HepG2 (cell line): ENCODE data around the gene FAM229A. TPM values are rescaled to one million over a fixed set of nuclear protein-coding genes. Genes with fewer than 3 reads are reported as not detected.

Source experiments
- ATF1 ChIP-seq: IDR thresholded peaks from 2 replicates; pipeline ENCODE4 v1.6.1; 2016; ENCODE audit warnings: mild to moderate bottlenecking, control low read depth
- BRD4 ChIP-seq: sonication (generic); formaldehyde crosslinking; IDR thresholded peaks from 2 replicates; pipeline ENCODE4 v1.4.0; 2020; ENCODE audit warnings: missing genetic modification reagents
- CEBPG ChIP-seq: IDR thresholded peaks from 2 replicates; pipeline ENCODE4 v1.6.1; 2016
- DMTF1 ChIP-seq: sonication (generic); formaldehyde crosslinking; IDR thresholded peaks from 2 replicates; pipeline ENCODE4 v1.4.0; 2020; ENCODE audit warnings: mild to moderate bottlenecking, missing genetic modification reagents
- HBP1 ChIP-seq: IDR thresholded peaks from 2 replicates; pipeline ENCODE4 v1.6.1; 2016; ENCODE audit warnings: low read depth, control low read depth
- HOXA3 ChIP-seq: sonication (generic); formaldehyde crosslinking; IDR thresholded peaks from 2 replicates; pipeline ENCODE4 v1.5.0; 2020; ENCODE audit warnings: missing genetic modification reagents
- MAFG ChIP-seq: sonication (generic); formaldehyde crosslinking; IDR thresholded peaks from 2 replicates; pipeline ENCODE4 v1.5.1; 2020; ENCODE audit warnings: mild to moderate bottlenecking, missing genetic modification reagents
- MBNL3 ChIP-seq: fragments of 250-450 bp; sonication (Bioruptor Pico); conservative IDR thresholded peaks from 2 replicates; pipeline ENCODE4 v1.8.0; 2022; ENCODE audit warnings: mild to moderate bottlenecking, inconsistent platforms
- MTF1 ChIP-seq: sonication (generic); formaldehyde crosslinking; IDR thresholded peaks from 2 replicates; pipeline ENCODE4 v1.5.0; 2020; ENCODE audit warnings: missing genetic modification reagents
- MYC ChIP-seq: sonication (generic); formaldehyde crosslinking; IDR thresholded peaks from 2 replicates; pipeline ENCODE4 v1.9.0; 2021; ENCODE audit warnings: missing genetic modification reagents, borderline replicate concordance
- MYNN ChIP-seq: sonication (generic); formaldehyde crosslinking; IDR thresholded peaks from 2 replicates; pipeline ENCODE4 v1.4.0; 2020; ENCODE audit warnings: mild to moderate bottlenecking, low read depth, missing genetic modification reagents
- PAWR ChIP-seq: sonication (generic); formaldehyde crosslinking; IDR thresholded peaks from 2 replicates; pipeline ENCODE4 v1.4.0; 2020; ENCODE audit warnings: missing genetic modification reagents, mild to moderate bottlenecking, borderline replicate concordance
- RARG ChIP-seq: sonication (generic); formaldehyde crosslinking; IDR thresholded peaks from 2 replicates; pipeline ENCODE4 v1.4.0; 2020; ENCODE audit warnings: low read depth, mild to moderate bottlenecking, missing genetic modification reagents
- SATB2 ChIP-seq: sonication (generic); formaldehyde crosslinking; IDR thresholded peaks from 2 replicates; pipeline ENCODE4 v1.5.0; 2020; ENCODE audit warnings: missing genetic modification reagents
- SKI ChIP-seq: fragments of 450-650 bp; IDR thresholded peaks from one replicate; pipeline ENCODE4 v1.6.1; 2018; ENCODE audit warnings: mild to moderate bottlenecking; ENCODE audit not compliant: partially characterized antibody
- SOX13 ChIP-seq, 3 experiments: fragments of 450-650 bp in 1 of 3; sonication (generic) in 1 of 3; formaldehyde crosslinking in 1 of 3; IDR thresholded peaks in 2 of 3; conservative IDR thresholded peaks in 1 of 3; 2 replicates each; pipeline versions ENCODE4 v1.5.0 to v1.6.1; 2016 to 2020; ENCODE audit warnings: antibody characterized with exemption in 1 of 3, mild to moderate bottlenecking in 1 of 3, missing compliant biosample characterization in 1 of 3, missing genetic modification reagents in 1 of 3, moderate library complexity in 1 of 3
- SP5 ChIP-seq: IDR thresholded peaks from 2 replicates; pipeline ENCODE4 v1.6.1; 2016; ENCODE audit warnings: low read depth, borderline replicate concordance
- STAT6 ChIP-seq: sonication (generic); formaldehyde crosslinking; IDR thresholded peaks from 2 replicates; pipeline ENCODE4 v1.4.0; 2020; ENCODE audit warnings: missing genetic modification reagents, mild to moderate bottlenecking, borderline replicate concordance
- XRCC5 ChIP-seq: fragments of 200-400 bp; formaldehyde crosslinking; optimal IDR thresholded peaks from 2 replicates; pipeline ENCODE3; 2017; ENCODE audit warnings: mild to moderate bottlenecking, low read length
- ZC3H13 ChIP-seq: sonication (generic); formaldehyde crosslinking; IDR thresholded peaks from 2 replicates; pipeline ENCODE4 v1.8.1; 2023; ENCODE audit warnings: mild to moderate bottlenecking, missing genetic modification reagents, moderate library complexity
- ZNF136 ChIP-seq: sonication (generic); formaldehyde crosslinking; IDR thresholded peaks from 2 replicates; pipeline ENCODE4 v1.8.1; 2022; ENCODE audit warnings: low read depth, mild to moderate bottlenecking, moderate library complexity, missing genetic modification reagents
- ZNF264 ChIP-seq: sonication (generic); formaldehyde crosslinking; IDR thresholded peaks from 2 replicates; pipeline ENCODE4 v1.4.0; 2020; ENCODE audit warnings: missing genetic modification reagents
- ZNF3 ChIP-seq: IDR thresholded peaks from 2 replicates; pipeline ENCODE4 v1.7.0; 2017; ENCODE audit warnings: inconsistent platforms
- ZNF430 ChIP-seq: sonication (generic); formaldehyde crosslinking; IDR thresholded peaks from 2 replicates; pipeline ENCODE4 v1.9.0; 2021; ENCODE audit warnings: mild to moderate bottlenecking, missing genetic modification reagents
- ZNF446 ChIP-seq: sonication (generic); formaldehyde crosslinking; IDR thresholded peaks from 2 replicates; pipeline ENCODE4 v1.5.0; 2020; ENCODE audit warnings: mild to moderate bottlenecking, missing genetic modification reagents
- ZNF576 ChIP-seq: sonication (generic); formaldehyde crosslinking; IDR thresholded peaks from 2 replicates; pipeline ENCODE4 v1.4.0; 2020; ENCODE audit warnings: mild to moderate bottlenecking, missing genetic modification reagents
- polyA plus RNA-seq, 8 experiments: library from polyadenylated mRNA; depleted of rRNA in 3 of 8; stranded (reverse) in 7 of 8; unstranded in 1 of 8; fragments of >200 nt; fragmentation: Illumina TruSeq in 4 of 8; extraction: Trizol in 4 of 8; gene quantifications; 2 replicates each; pipeline versions ENCODE4 v1.2.1 to v1.2.3, GENCODE V29; 2011 to 2016; ENCODE audit warnings: low read depth in 4 of 8, missing spikeins in 1 of 8, mixed read lengths in 1 of 8; ENCODE audit not compliant: insufficient read depth in 1 of 8
- total RNA-seq, 5 experiments: library from RNA; depleted of rRNA; stranded (reverse); fragments of >200 nt; fragmentation: Illumina TruSeq; extraction: Trizol; gene quantifications; 2 replicates each; pipeline ENCODE4 v1.2.3, GENCODE V29; 2016; ENCODE audit warnings: low read depth in 1 of 5

FAM229A gene
- total and polyA plus RNA-seq, 2 of the 13 experiments (the other 11 are each of a cell fraction or from before 2014, with no cell fraction given) = 3.2 to 17.6 TPM

- TF ChIP-seq ZNF576 (CRISPR knock-in tag) = no peak
- no peak for TF ChIP-seq SKI
- TF ChIP-seq ATF1 (CRISPR knock-in tag) = no peak
- no peak for TF ChIP-seq RARG (CRISPR knock-in tag)
- TF ChIP-seq SOX13 (IDR thresholded peaks at IDR 0.05) = no peak
- peak in 1 of 2 experiments; percentile 86; a peak in 2 of 4 replicates for TF ChIP-seq SOX13 (CRISPR knock-in tag; conservative IDR thresholded peaks at IDR 0.05 in 1 of 2, IDR thresholded peaks at IDR 0.05 in 1 of 2)
- 0 out of 2 replicates have a peak, but pooled peaks have one; percentile 36 for TF ChIP-seq SATB2 (CRISPR knock-in tag)
- no peak for TF ChIP-seq DMTF1 (CRISPR knock-in tag)
- no peak for TF ChIP-seq MYNN (CRISPR knock-in tag)
- no peak for TF ChIP-seq ZNF446 (CRISPR knock-in tag)
- 0 out of 2 replicates have a peak, but pooled peaks have one; percentile 36 for TF ChIP-seq ZC3H13
- no peak for TF ChIP-seq MAFG (CRISPR knock-in tag)
- TF ChIP-seq ZNF430 (CRISPR knock-in tag) = no peak
- no peak for TF ChIP-seq MTF1 (CRISPR knock-in tag)
- TF ChIP-seq ZNF264 (CRISPR knock-in tag) = 0 out of 2 replicates have a peak, but pooled peaks have one; percentile 49
- peak; percentile 46; the same call in 1 of the 2 replicates for TF ChIP-seq STAT6 (CRISPR knock-in tag)
- no peak for TF ChIP-seq PAWR (CRISPR knock-in tag)
- TF ChIP-seq HOXA3 (CRISPR knock-in tag) = peak; percentile 55
- TF ChIP-seq MBNL3 = no peak
- no peak for TF ChIP-seq SP5
- TF ChIP-seq ZNF3 (CRISPR knock-in tag) = peak; percentile 52; the same call in 1 of the 2 replicates
- TF ChIP-seq HBP1 = peak; percentile 77; the same call in 1 of the 2 replicates
- TF ChIP-seq XRCC5 = no peak
- 0 out of 2 replicates have a peak, but pooled peaks have one; percentile 29 for TF ChIP-seq BRD4 (CRISPR knock-in tag)
- TF ChIP-seq CEBPG (CRISPR knock-in tag) = peak; percentile 52
- TF ChIP-seq ZNF136 = no peak
- peak; percentile 55; the same call in 1 of the 2 replicates for TF ChIP-seq MYC (CRISPR knock-in tag)
These were observed 16.9 kb downstream of the FAM229A start (continued) for GRCh38 chr1:32345289-32345827.
